HG02885 (cell line): ENCODE data around the gene KCNJ11.

Experiments used
- ATAC-seq: cut with Tn5 transposase; IDR thresholded peaks from one replicate; pipeline ENCODE4 v1.9.1; 2021; ENCODE audit warnings: mild to moderate bottlenecking; ENCODE audit not compliant: unreplicated experiment, poor library complexity

The KCNJ11 gene

GRCh38 chr11:17393472-17393871 lies 5.0 kb upstream of the KCNJ11 start:
- ATAC-seq, result no peak

- ATAC-seq, result no peak
These were observed 4.4 kb upstream of the KCNJ11 start for GRCh38 chr11:17392872-17393271.

GRCh38 chr11:17391493-17392355 lies 3.3 kb upstream of the KCNJ11 start:
- no peak for ATAC-seq

GRCh38 chr11:17389957-17390649 lies 1.6 kb upstream of the KCNJ11 start:
- ATAC-seq, result no peak

GRCh38 chr11:17389211-17389956 lies 925 bp upstream of the KCNJ11 start:
- ATAC-seq, result peak; percentile 70

- ATAC-seq, result no peak
These were observed 648 bp downstream of the KCNJ11 start for GRCh38 chr11:17387811-17388210.

GRCh38 chr11:17387254-17387653 lies 1.2 kb downstream of the KCNJ11 start:
- no peak for ATAC-seq

- peak; percentile 65 for ATAC-seq
These were observed 2.0 kb downstream of the KCNJ11 start for GRCh38 chr11:17386331-17387084.

- no peak for ATAC-seq
These were observed 2.5 kb downstream of the KCNJ11 start for GRCh38 chr11:17385926-17386325.

- ATAC-seq, result no peak
These were observed 3.0 kb downstream of the KCNJ11 start for GRCh38 chr11:17385492-17385891.

GRCh38 chr11:17384002-17384511 lies 4.4 kb downstream of the KCNJ11 start:
- peak; percentile 66 for ATAC-seq

GRCh38 chr11:17383461-17383860 lies 5.0 kb downstream of the KCNJ11 start:
- ATAC-seq, result peak; percentile 10

- ATAC-seq, result no peak
These were observed 6.3 kb downstream of the KCNJ11 start for GRCh38 chr11:17382046-17382728.

GRCh38 chr11:17381156-17381555 lies 7.3 kb downstream of the KCNJ11 start:
- ATAC-seq, result no peak

- no peak for ATAC-seq
These were observed 8.9 kb downstream of the KCNJ11 start for GRCh38 chr11:17379383-17380180.

- ATAC-seq, result no peak
These were observed 9.8 kb downstream of the KCNJ11 start for GRCh38 chr11:17378655-17379054.

GRCh38 chr11:17376493-17376892 lies 12.0 kb downstream of the KCNJ11 start:
- no peak for ATAC-seq

- ATAC-seq, result no peak
These were observed 12.9 kb downstream of the KCNJ11 start for GRCh38 chr11:17375547-17375946.

- ATAC-seq, result no peak
These were observed 16.8 kb downstream of the KCNJ11 start for GRCh38 chr11:17371614-17372013.
